Activated CD8-positive, alpha-beta T cell treated with anti-CD3 and anti-CD28 coated beads, Interleukin-2, amount 10 ng/mL, durations not matched to agents 7 days and 5 days (primary cell): ENCODE measurements around the gene TRIM74. TPM values are rescaled to one million over a fixed set of nuclear protein-coding genes. Genes with fewer than 3 reads are reported as not detected.
"Not testable (repeated sequence)": the region's sequence is repeated elsewhere in the genome, so short reads cannot be mapped to it uniquely, and the experiment has no call there.

ENCODE experiments used
- ATAC-seq: fragments of 150-1000 bp; cut with Tn5 transposase; one replicate; pipeline ENCODE4 v1.10.0; 2021; ENCODE audit warnings: moderate library complexity
- CTCF ChIA-PET: fragments of 350-600 bp; sonication (Branson Sonifier 250); formaldehyde crosslinking; loops from one replicate; lab custom pipeline; 2021; ENCODE audit warnings: antibody characterized with exemption; lab: Charles Lee
- POLR2A ChIA-PET: fragments of 350-600 bp; sonication (Branson Sonifier 250); formaldehyde crosslinking; loops from one replicate; lab custom pipeline; 2021; ENCODE audit warnings: antibody characterized with exemption; lab: Charles Lee
- DNase-seq: peaks from one replicate; pipeline ENCODE4 v3.0.0-alpha.2; 2020
- H3K27ac Mint-ChIP-seq: one replicate; pipeline ENCODE4 v1.8.0; 2021; ENCODE audit warnings: mild to moderate bottlenecking, mixed read lengths
- H3K27me3 Mint-ChIP-seq: one replicate; pipeline ENCODE4 v1.8.0; 2021; ENCODE audit warnings: low read depth, mixed read lengths
- H3K36me3 Mint-ChIP-seq: one replicate; pipeline ENCODE4 v1.8.0; 2021; ENCODE audit warnings: low read depth, mixed read lengths
- H3K4me1 Mint-ChIP-seq: one replicate; pipeline ENCODE4 v1.8.0; 2021; ENCODE audit warnings: low read depth, mixed read lengths
- H3K4me3 Mint-ChIP-seq: one replicate; pipeline ENCODE4 v1.8.0; 2021; ENCODE audit warnings: mild to moderate bottlenecking, mixed read lengths
- H3K9me3 Mint-ChIP-seq: one replicate; pipeline ENCODE4 v1.8.0; 2022; ENCODE audit warnings: mixed read lengths; ENCODE audit not compliant: insufficient read depth
- total RNA-seq, 2 experiments: library from RNA; stranded (reverse); gene quantifications; one replicate each; pipeline ENCODE4 v1.2.3, GENCODE V29; 2021

The TRIM74 gene
- total RNA-seq, 2 experiments from 2014 or later: 1.4 to 1.7 TPM

- DNase-seq, H3K4me3 Mint-ChIP-seq, H3K9me3 Mint-ChIP-seq, ATAC-seq, H3K36me3 Mint-ChIP-seq, POLR2A ChIA-PET, H3K27ac Mint-ChIP-seq, H3K4me1 Mint-ChIP-seq, H3K27me3 Mint-ChIP-seq, CTCF ChIA-PET: not testable (repeated sequence)
Observed at GRCh38 chr7:72974781-72975180, 5.5 kb upstream of the TRIM74 start.

- not testable (repeated sequence) for H3K36me3 Mint-ChIP-seq
Observed at GRCh38 chr7:72971505-72971904, 2.2 kb upstream of the TRIM74 start.

GRCh38 chr7:72969688-72970087, 422 bp upstream of the TRIM74 start:
- POLR2A ChIA-PET, CTCF ChIA-PET, DNase-seq, H3K9me3 Mint-ChIP-seq, H3K4me3 Mint-ChIP-seq, ATAC-seq, H3K4me1 Mint-ChIP-seq, H3K36me3 Mint-ChIP-seq, H3K27ac Mint-ChIP-seq, H3K27me3 Mint-ChIP-seq: not testable (repeated sequence)

More at GRCh38 chr7:72971505-72971904, 2.2 kb upstream of the TRIM74 start:
- H3K27me3 Mint-ChIP-seq, H3K4me3 Mint-ChIP-seq, CTCF ChIA-PET, H3K27ac Mint-ChIP-seq, H3K4me1 Mint-ChIP-seq, POLR2A ChIA-PET, ATAC-seq, DNase-seq, H3K9me3 Mint-ChIP-seq: not testable (repeated sequence)

GRCh38 chr7:72966892-72967291, 2.4 kb downstream of the TRIM74 start:
- POLR2A ChIA-PET, H3K4me3 Mint-ChIP-seq, H3K27ac Mint-ChIP-seq, H3K36me3 Mint-ChIP-seq, CTCF ChIA-PET, H3K9me3 Mint-ChIP-seq, H3K27me3 Mint-ChIP-seq, H3K4me1 Mint-ChIP-seq, DNase-seq, ATAC-seq: not testable (repeated sequence)

- H3K4me3 Mint-ChIP-seq, POLR2A ChIA-PET, H3K4me1 Mint-ChIP-seq, DNase-seq, H3K36me3 Mint-ChIP-seq, H3K9me3 Mint-ChIP-seq, CTCF ChIA-PET, H3K27ac Mint-ChIP-seq, H3K27me3 Mint-ChIP-seq: not testable (repeated sequence)
- peak; percentile 79 for ATAC-seq
Observed at GRCh38 chr7:72965186-72965975, 3.9 kb downstream of the TRIM74 start.

GRCh38 chr7:72963056-72963455, 6.2 kb downstream of the TRIM74 start:
- H3K4me3 Mint-ChIP-seq, H3K9me3 Mint-ChIP-seq, POLR2A ChIA-PET, ATAC-seq, H3K27ac Mint-ChIP-seq, H3K4me1 Mint-ChIP-seq, CTCF ChIA-PET, H3K27me3 Mint-ChIP-seq, DNase-seq, H3K36me3 Mint-ChIP-seq: not testable (repeated sequence)

- CTCF ChIA-PET, H3K36me3 Mint-ChIP-seq, DNase-seq, H3K27me3 Mint-ChIP-seq, ATAC-seq, H3K9me3 Mint-ChIP-seq, H3K4me1 Mint-ChIP-seq, H3K4me3 Mint-ChIP-seq, H3K27ac Mint-ChIP-seq, POLR2A ChIA-PET: not testable (repeated sequence)
Observed at GRCh38 chr7:72961346-72961650, 8.0 kb downstream of the TRIM74 start.

GRCh38 chr7:72960626-72961345, 8.5 kb downstream of the TRIM74 start:
- DNase-seq, H3K36me3 Mint-ChIP-seq, H3K27ac Mint-ChIP-seq, CTCF ChIA-PET, ATAC-seq, H3K9me3 Mint-ChIP-seq, H3K4me1 Mint-ChIP-seq, POLR2A ChIA-PET, H3K27me3 Mint-ChIP-seq, H3K4me3 Mint-ChIP-seq: not testable (repeated sequence)

- H3K9me3 Mint-ChIP-seq, H3K4me1 Mint-ChIP-seq, CTCF ChIA-PET, H3K36me3 Mint-ChIP-seq, ATAC-seq, POLR2A ChIA-PET, H3K27me3 Mint-ChIP-seq, H3K4me3 Mint-ChIP-seq, DNase-seq, H3K27ac Mint-ChIP-seq: not testable (repeated sequence)
Observed at GRCh38 chr7:72960029-72960428, 9.2 kb downstream of the TRIM74 start.

GRCh38 chr7:72954563-72955198, 14.6 kb downstream of the TRIM74 start:
- DNase-seq, H3K27me3 Mint-ChIP-seq, CTCF ChIA-PET, H3K36me3 Mint-ChIP-seq, POLR2A ChIA-PET, H3K9me3 Mint-ChIP-seq, H3K4me1 Mint-ChIP-seq: not testable (repeated sequence)
- ATAC-seq: peak; percentile 96
- H3K27ac Mint-ChIP-seq: peak overlapping the region; percentile 61
- peak overlapping the region; percentile 60 for H3K4me3 Mint-ChIP-seq

- CTCF ChIA-PET, H3K9me3 Mint-ChIP-seq, H3K4me3 Mint-ChIP-seq, H3K36me3 Mint-ChIP-seq, H3K4me1 Mint-ChIP-seq, POLR2A ChIA-PET, DNase-seq, H3K27me3 Mint-ChIP-seq, H3K27ac Mint-ChIP-seq: not testable (repeated sequence)
- peak; percentile 72 for ATAC-seq
Observed at GRCh38 chr7:72953901-72954562, 15.2 kb downstream of the TRIM74 start.

- H3K4me1 Mint-ChIP-seq, ATAC-seq, H3K36me3 Mint-ChIP-seq, H3K27ac Mint-ChIP-seq, H3K4me3 Mint-ChIP-seq, POLR2A ChIA-PET, H3K9me3 Mint-ChIP-seq, CTCF ChIA-PET, DNase-seq, H3K27me3 Mint-ChIP-seq: not testable (repeated sequence)
Observed at GRCh38 chr7:72950432-72950831, 18.8 kb downstream of the TRIM74 start.
